ENCODE measurements around the gene TWNK. TPM values are rescaled to one million over a fixed set of nuclear protein-coding genes. Genes with fewer than 3 reads are reported as not detected.

Gene TWNK
- total and polyA plus RNA-seq, 10 of the 15 experiments (the other 5 are each of a cell fraction or from before 2014, with no cell fraction given) = 13.6 to 32.8 (median 18.0) TPM

- no peak for TF ChIP-seq ASH2L (IDR thresholded peaks at IDR 0.05; ENCODE audit: borderline replicate concordance, low read depth)
- no peak for TF ChIP-seq CREM (IDR thresholded peaks at IDR 0.05; ENCODE audit: low read depth)
- no peak for TF ChIP-seq NFXL1 (IDR thresholded peaks at IDR 0.05; ENCODE audit: borderline replicate concordance)
- 0 out of 2 replicates have a peak, but pooled peaks have one; percentile 16 for TF ChIP-seq POLR2A (IDR thresholded peaks at IDR 0.05; ENCODE audit: low read depth, low read length)
- DNase-seq (ENCODE audit: low read depth, low spot score) (no peak), ATAC-seq (no peak), FAIRE-seq (no peak)
- Histone ChIP-seq H2AFZ (ENCODE audit: control insufficient read depth, low read depth, low read length) (no peak overlapping the region), H3K4me3 (peak overlapping the region; percentile 98), H3K9me3 (replicated peaks; ENCODE audit: control insufficient read depth, insufficient read depth, low read length) (no peaks in the 10 kb centered on the region), H3K9ac (ENCODE audit: control insufficient read depth, insufficient read depth, low read length) (peak overlapping the region; percentile 86), H3K4me2 (ENCODE audit: control insufficient read depth, insufficient read depth) (peak overlapping the region; percentile 100), H3K79me2 (ENCODE audit: control insufficient read depth, insufficient read depth, low read length) (peaks cover 37% of the 10 kb centered on the region), H3K36me3 (ENCODE audit: control insufficient read depth in 2 of 2, insufficient read depth in 2 of 2, low read length in 1 of 2) (peaks cover 10 to 14% of the 10 kb centered on the region in 2 experiments), H3K27me3 (replicated peaks in 1 of 2; ENCODE audit: control insufficient read depth in 2 of 2, insufficient read depth in 2 of 2, low read length in 1 of 2) (no peaks in the 10 kb centered on the region), H3K27ac (ENCODE audit: control insufficient read depth, insufficient read depth) (peak overlapping the region; percentile 71; the same call in 1 of the 2 replicates), H3K4me1 (ENCODE audit: control insufficient read depth, insufficient read depth, low read length) (peaks cover 16% of the 10 kb centered on the region), H4K20me1 (ENCODE audit: control insufficient read depth, insufficient read depth) (no peaks in the 10 kb centered on the region)
- 73% methylated on average over 10 of the region's 10 CpGs for WGBS (ENCODE audit: insufficient coverage, insufficient replicate concordance, low lambda C conversion rate, missing lambda C conversion rate)
- no TSS peak for BruUV-seq (replicated peaks)
- ChIA-PET SMC1A (ENCODE audit: uncharacterized antibody, unreplicated experiment) (interaction anchor here (1.5 kb wide), 1 partner anchor 9 kb away, joined by 4 read pairs; no protein-coding TSS in a partner anchor), POLR2A (interaction anchor here (1.3 kb wide), 1 partner anchor 8 kb away, joined by 3 read pairs; no protein-coding TSS in a partner anchor), RAD21 (ENCODE audit: unreplicated experiment) (interaction anchor here (0.9 kb wide), 1 partner anchor 26 kb away, joined by 6 read pairs; no protein-coding TSS in a partner anchor), CTCF (interaction anchor here (5.5 kb wide), 1 partner anchor 9 kb away, joined by 42 read pairs; no protein-coding TSS in a partner anchor)
- in situ Hi-C loops (cut with MboI) (no loop called here), intact Hi-C loops (cut with micrococcal nuclease; ENCODE audit: unreplicated experiment) (no loop called here)
Measured at GRCh38 chr10:100988166-100988565, 823 bp downstream of the TWNK start.

DNA sequence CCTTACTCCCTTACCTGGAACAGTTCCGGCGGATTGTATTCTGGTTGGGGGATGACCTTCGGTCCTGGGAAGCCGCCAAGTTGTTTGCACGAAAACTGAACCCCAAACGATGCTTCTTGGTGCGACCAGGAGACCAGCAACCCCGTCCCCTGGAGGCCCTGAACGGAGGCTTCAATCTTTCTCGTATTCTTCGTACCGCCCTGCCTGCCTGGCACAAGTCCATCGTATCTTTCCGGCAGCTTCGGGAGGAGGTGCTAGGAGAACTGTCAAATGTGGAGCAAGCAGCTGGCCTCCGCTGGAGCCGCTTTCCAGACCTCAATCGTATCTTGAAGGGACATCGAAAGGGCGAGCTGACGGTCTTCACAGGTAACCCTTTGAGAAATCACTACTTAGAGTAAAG, 1.7 kb downstream of the TWNK start:
- peaks cover 14% of the 10 kb centered on the region in 2 experiments for H3K36me3 ChIP-seq (ENCODE audit: control insufficient read depth in 2 of 2, insufficient read depth in 2 of 2, low read length in 1 of 2)
- BruUV-seq (replicated peaks) = no TSS peak
- WGBS (ENCODE audit: insufficient coverage, insufficient replicate concordance, low lambda C conversion rate, missing lambda C conversion rate) = 95% methylated on average over 21 of the region's 21 CpGs
- POLR2A ChIA-PET = interaction anchor here (1.3 kb wide), 1 partner anchor 8 kb away, joined by 3 read pairs; no protein-coding TSS in a partner anchor
- H3K27ac ChIP-seq (ENCODE audit: control insufficient read depth, insufficient read depth) = no peak overlapping the region
- CTCF ChIA-PET = interaction anchor here (5.5 kb wide), 1 partner anchor 8 kb away, joined by 42 read pairs; no protein-coding TSS in a partner anchor
- no peak overlapping the region for H2AFZ ChIP-seq (ENCODE audit: control insufficient read depth, low read depth, low read length)
- SMC1A ChIA-PET (ENCODE audit: uncharacterized antibody, unreplicated experiment) = no interaction called here
- ATAC-seq (no peak), FAIRE-seq (no peak), DNase-seq (ENCODE audit: low read depth, low spot score) (no peak)
- H3K9me3 ChIP-seq (replicated peaks; ENCODE audit: control insufficient read depth, insufficient read depth, low read length) = no peaks in the 10 kb centered on the region
- H3K9ac ChIP-seq (ENCODE audit: control insufficient read depth, insufficient read depth, low read length) = no peak overlapping the region
- H3K27me3 ChIP-seq (replicated peaks in 1 of 2; ENCODE audit: control insufficient read depth in 2 of 2, insufficient read depth in 2 of 2, low read length in 1 of 2) = no peaks in the 10 kb centered on the region
- intact Hi-C loops (cut with micrococcal nuclease; ENCODE audit: unreplicated experiment) (no loop called here), in situ Hi-C loops (cut with MboI) (no loop called here)
- TF ChIP-seq YY1 (IDR thresholded peaks at IDR 0.05; ENCODE audit: low read depth, low read length) (no peak), CEBPB (IDR thresholded peaks at IDR 0.05; ENCODE audit: borderline replicate concordance in 1 of 2, low read depth in 2 of 2, low read length in 2 of 2) (no peak), RELA (IDR thresholded peaks at IDR 0.05; ENCODE audit: borderline replicate concordance, partially characterized antibody) (no peak), MYB (IDR thresholded peaks at IDR 0.05; ENCODE audit: borderline replicate concordance, low read depth, low read length) (no peak), NFIC (IDR thresholded peaks at IDR 0.05; ENCODE audit: low read depth, low read length) (no peak), LARP7 (IDR thresholded peaks at IDR 0.05) (no peak), SIX5 (IDR thresholded peaks at IDR 0.05; ENCODE audit: low read depth, low read length, severe bottlenecking) (no peak), POU2F2 (IDR thresholded peaks at IDR 0.05; ENCODE audit: borderline replicate concordance, low read depth, low read length) (no peak), TCF3 (IDR thresholded peaks at IDR 0.05; ENCODE audit: borderline replicate concordance, insufficient read depth, low read depth, low read length) (no peak)
- TF ChIP-seq, protein P1, sequence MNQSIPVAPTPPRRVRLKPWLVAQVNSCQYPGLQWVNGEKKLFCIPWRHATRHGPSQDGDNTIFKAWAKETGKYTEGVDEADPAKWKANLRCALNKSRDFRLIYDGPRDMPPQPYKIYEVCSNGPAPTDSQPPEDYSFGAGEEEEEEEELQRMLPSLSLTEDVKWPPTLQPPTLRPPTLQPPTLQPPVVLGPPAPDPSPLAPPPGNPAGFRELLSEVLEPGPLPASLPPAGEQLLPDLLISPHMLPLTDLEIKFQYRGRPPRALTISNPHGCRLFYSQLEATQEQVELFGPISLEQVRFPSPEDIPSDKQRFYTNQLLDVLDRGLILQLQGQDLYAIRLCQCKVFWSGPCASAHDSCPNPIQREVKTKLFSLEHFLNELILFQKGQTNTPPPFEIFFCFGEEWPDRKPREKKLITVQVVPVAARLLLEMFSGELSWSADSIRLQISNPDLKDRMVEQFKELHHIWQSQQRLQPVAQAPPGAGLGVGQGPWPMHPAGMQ (IDR thresholded peaks at IDR 0.05; ENCODE audit: borderline replicate concordance) = no peak
- H3K4me3 ChIP-seq = no peak overlapping the region; the same call in 1 of the 2 replicates
- peak overlapping the region; percentile 100; the same call in 1 of the 2 replicates for H3K4me2 ChIP-seq (ENCODE audit: control insufficient read depth, insufficient read depth)
- RAD21 ChIA-PET (ENCODE audit: unreplicated experiment) = no interaction called here
- H4K20me1 ChIP-seq (ENCODE audit: control insufficient read depth, insufficient read depth) = no peaks in the 10 kb centered on the region
- H3K79me2 ChIP-seq (ENCODE audit: control insufficient read depth, insufficient read depth, low read length) = peaks cover 37% of the 10 kb centered on the region
- peaks cover 16% of the 10 kb centered on the region for H3K4me1 ChIP-seq (ENCODE audit: control insufficient read depth, insufficient read depth, low read length)
